GM21619 (cell line): ENCODE measurements around the gene TMEM190.

ENCODE experiments used
- ATAC-seq: cut with Tn5 transposase; IDR thresholded peaks from one replicate; pipeline ENCODE4 v1.9.1; 2021; ENCODE audit not compliant: unreplicated experiment

Gene TMEM190

GRCh38 chr19:55350620-55351315 lies 25.9 kb upstream of the TMEM190 start:
- no peak for ATAC-seq

- no peak for ATAC-seq
These were observed 24.6 kb upstream of the TMEM190 start for GRCh38 chr19:55352040-55352439.

GRCh38 chr19:55352549-55353145 lies 24.0 kb upstream of the TMEM190 start:
- ATAC-seq, result no peak

- no peak for ATAC-seq
These were observed 23.2 kb upstream of the TMEM190 start for GRCh38 chr19:55353356-55353802.

GRCh38 chr19:55353803-55354697 lies 22.6 kb upstream of the TMEM190 start:
- no peak for ATAC-seq

GRCh38 chr19:55354698-55355212 lies 21.9 kb upstream of the TMEM190 start, which contains the start of gene COX6B2:
TSS of gene COX6B2 (minus strand) at chr19:55354719. CDS start at chr19:55354521, 198 bp downstream.
- no peak for ATAC-seq

GRCh38 chr19:55355213-55355821 lies 21.3 kb upstream of the TMEM190 start:
- no peak for ATAC-seq

- no peak for ATAC-seq
These were observed 18.1 kb upstream of the TMEM190 start for GRCh38 chr19:55358493-55358892.

- no peak for ATAC-seq
These were observed 17.4 kb upstream of the TMEM190 start for GRCh38 chr19:55358943-55359908.

- ATAC-seq, result no peak
These were observed 15.7 kb upstream of the TMEM190 start for GRCh38 chr19:55360902-55361301.

- ATAC-seq, result no peak
These were observed 14.2 kb upstream of the TMEM190 start for GRCh38 chr19:55362174-55362989.

- ATAC-seq, result no peak
These were observed 13.5 kb upstream of the TMEM190 start, which contains the start of gene GARIN5B for GRCh38 chr19:55362990-55363716. TSS of gene GARIN5B (minus strand) at chr19:55363260. CDS start at chr19:55363066, 194 bp downstream.

- no peak for ATAC-seq
These were observed 11.4 kb upstream of the TMEM190 start for GRCh38 chr19:55365245-55365644.

- ATAC-seq, result no peak
These were observed 10.7 kb upstream of the TMEM190 start for GRCh38 chr19:55365964-55366363.

- ATAC-seq, result no peak
These were observed 9.8 kb upstream of the TMEM190 start for GRCh38 chr19:55366790-55367189.

- ATAC-seq, result no peak
These were observed 8.5 kb upstream of the TMEM190 start for GRCh38 chr19:55368106-55368505.

GRCh38 chr19:55368701-55369563 lies 7.7 kb upstream of the TMEM190 start:
- no peak for ATAC-seq
